CD4-positive, alpha-beta T cell treated with Interleukin-6 for 4 hours (primary cell): ENCODE data around the gene IPO11.
A peak's percentile ranks its signal among the peaks of the same experiment; 100 is the strongest.
"Not testable (repeated sequence)": the region's sequence is repeated elsewhere in the genome, so short reads cannot be mapped to it uniquely, and the experiment has no call there.

Experiments
- DNase-seq: peaks from one replicate; pipeline ENCODE4 v3.0.0-alpha.2; 2020; ENCODE audit warnings: mixed read lengths

IPO11 gene

GRCh38 chr5:62450259-62450658 lies 37.7 kb downstream of the IPO11 start:
- no peak for DNase-seq

GRCh38 chr5:62457071-62457470 lies 44.5 kb downstream of the IPO11 start:
- DNase-seq, result no peak

GRCh38 chr5:62460578-62460983 lies 48.0 kb downstream of the IPO11 start:
- peak; percentile 4 for DNase-seq

GRCh38 chr5:62461561-62461960 lies 49.0 kb downstream of the IPO11 start:
- DNase-seq, result no peak

- no peak for DNase-seq
Observed at GRCh38 chr5:62465985-62466925, 53.7 kb downstream of the IPO11 start.

GRCh38 chr5:62473209-62473608 lies 60.6 kb downstream of the IPO11 start:
- no peak for DNase-seq

GRCh38 chr5:62475072-62475471 lies 62.5 kb downstream of the IPO11 start:
- no peak for DNase-seq

- DNase-seq, result no peak
Observed at GRCh38 chr5:62477801-62478200, 65.2 kb downstream of the IPO11 start.

GRCh38 chr5:62483556-62483955 lies 71.0 kb downstream of the IPO11 start:
- DNase-seq, result no peak

- no peak for DNase-seq
Observed at GRCh38 chr5:62486672-62487071, 74.1 kb downstream of the IPO11 start.

GRCh38 chr5:62488531-62488930 lies 76.0 kb downstream of the IPO11 start:
- DNase-seq, result no peak

GRCh38 chr5:62489471-62489870 lies 76.9 kb downstream of the IPO11 start:
- DNase-seq, result no peak

GRCh38 chr5:62494772-62495171 lies 82.2 kb downstream of the IPO11 start:
- no peak for DNase-seq

- DNase-seq, result no peak
Observed at GRCh38 chr5:62496876-62497275, 84.3 kb downstream of the IPO11 start.

GRCh38 chr5:62498961-62499360 lies 86.4 kb downstream of the IPO11 start:
- no peak for DNase-seq

- DNase-seq, result no peak
Observed at GRCh38 chr5:62499756-62500155, 87.2 kb downstream of the IPO11 start.

- DNase-seq, result no peak
Observed at GRCh38 chr5:62502456-62503101, 90.0 kb downstream of the IPO11 start.

GRCh38 chr5:62504129-62504528 lies 91.6 kb downstream of the IPO11 start:
- no peak for DNase-seq

GRCh38 chr5:62506659-62507460 lies 94.3 kb downstream of the IPO11 start:
- no peak for DNase-seq

GRCh38 chr5:62508760-62509159 lies 96.2 kb downstream of the IPO11 start:
- not testable (repeated sequence) for DNase-seq

- no peak for DNase-seq
Observed at GRCh38 chr5:62509806-62510205, 97.2 kb downstream of the IPO11 start.

- DNase-seq, result not testable (repeated sequence)
Observed at GRCh38 chr5:62513085-62513484, 100.5 kb downstream of the IPO11 start.

GRCh38 chr5:62514510-62515119 lies 102.1 kb downstream of the IPO11 start:
- no peak for DNase-seq
